Left kidney (tissue), 2 donors: ENCODE data around the gene METTL23. TPM values are rescaled to one million over a fixed set of nuclear protein-coding genes. Genes with fewer than 3 reads are reported as not detected.

Experiments used
- DNase-seq: peaks from one replicate; pipeline ENCODE4 v3.0.0-alpha.2; 2013
- polyA plus RNA-seq: library from polyadenylated mRNA; unstranded; fragments of 120-200 nt; gene quantifications from one replicate; pipeline ENCODE4 v1.2.1, GENCODE V29; 2013; ENCODE audit not compliant: insufficient read length

METTL23 gene
- polyA plus RNA-seq, 1 donor = 40.6 TPM

DNA sequence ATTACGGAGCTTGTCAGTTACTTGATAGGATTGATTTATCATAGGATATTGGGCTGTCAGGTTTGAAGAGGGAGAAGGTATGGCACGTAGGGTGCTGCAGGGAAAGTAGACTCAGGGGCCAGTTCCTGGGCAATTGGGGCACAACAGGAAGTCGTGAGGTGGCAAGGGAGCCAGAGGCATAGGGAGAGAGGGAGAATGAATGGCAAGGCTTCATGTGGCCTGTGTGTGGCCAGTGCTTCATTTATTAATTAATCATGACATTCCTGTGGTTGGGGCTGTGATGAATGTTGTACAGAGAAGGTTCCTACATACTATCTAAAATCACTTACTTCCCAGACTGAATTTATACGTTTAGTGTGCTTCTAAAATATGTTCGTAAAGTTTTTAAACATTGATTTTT is 30.6 kb downstream of the METTL23 start:
- DNase-seq = no peak

DNA sequence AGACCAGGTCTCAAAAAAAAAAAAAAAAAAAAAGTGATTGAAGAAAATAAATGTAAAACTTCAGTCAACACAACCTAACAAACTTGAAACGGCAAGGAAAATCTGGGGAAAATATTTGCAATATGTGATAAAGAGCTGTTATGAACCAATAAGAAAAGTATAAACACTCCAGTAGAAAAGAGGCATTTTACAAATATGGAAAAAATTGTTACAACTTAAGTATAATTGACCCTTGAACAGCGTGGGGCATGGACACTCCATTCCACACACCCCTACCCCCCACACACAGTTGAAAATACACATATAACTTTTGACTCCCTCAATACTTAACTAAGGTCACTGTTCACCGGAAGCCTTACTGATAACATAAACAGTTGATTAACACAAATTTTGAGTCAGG is 31.9 kb downstream of the METTL23 start:
- no peak for DNase-seq

DNA sequence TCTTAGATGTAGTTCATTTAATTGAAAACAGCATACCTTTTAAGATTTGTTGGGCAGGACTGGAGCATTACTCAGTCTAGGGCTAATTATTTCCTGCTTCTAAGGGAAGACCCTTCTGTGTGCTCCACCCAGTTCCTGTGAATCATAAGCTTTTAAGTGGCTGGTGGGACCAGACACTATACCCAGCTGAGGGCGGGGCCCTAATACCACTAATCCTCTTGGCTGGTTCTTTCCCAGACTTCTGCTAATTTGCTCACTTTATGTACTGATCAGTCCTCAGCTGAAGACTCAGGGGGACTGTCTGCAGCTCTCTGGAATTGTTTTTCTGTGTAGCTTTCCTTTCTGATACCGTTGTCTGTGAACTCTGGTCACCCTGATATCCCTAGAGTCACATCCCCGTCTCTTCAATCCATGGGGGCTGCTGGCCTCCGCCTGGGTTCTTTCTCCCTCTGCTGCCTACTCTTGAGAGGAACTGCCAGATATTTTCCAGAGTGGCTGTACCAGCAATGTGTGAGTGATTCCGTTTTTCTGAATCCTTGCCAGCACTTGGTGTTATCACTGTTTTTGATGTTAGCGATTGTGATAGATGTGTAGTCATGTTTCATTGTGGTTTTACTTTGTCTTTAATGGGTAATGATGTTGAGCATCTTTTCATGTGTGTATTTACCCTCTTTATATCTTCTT is 46.3 kb downstream of the METTL23 start:
- no peak for DNase-seq

DNA sequence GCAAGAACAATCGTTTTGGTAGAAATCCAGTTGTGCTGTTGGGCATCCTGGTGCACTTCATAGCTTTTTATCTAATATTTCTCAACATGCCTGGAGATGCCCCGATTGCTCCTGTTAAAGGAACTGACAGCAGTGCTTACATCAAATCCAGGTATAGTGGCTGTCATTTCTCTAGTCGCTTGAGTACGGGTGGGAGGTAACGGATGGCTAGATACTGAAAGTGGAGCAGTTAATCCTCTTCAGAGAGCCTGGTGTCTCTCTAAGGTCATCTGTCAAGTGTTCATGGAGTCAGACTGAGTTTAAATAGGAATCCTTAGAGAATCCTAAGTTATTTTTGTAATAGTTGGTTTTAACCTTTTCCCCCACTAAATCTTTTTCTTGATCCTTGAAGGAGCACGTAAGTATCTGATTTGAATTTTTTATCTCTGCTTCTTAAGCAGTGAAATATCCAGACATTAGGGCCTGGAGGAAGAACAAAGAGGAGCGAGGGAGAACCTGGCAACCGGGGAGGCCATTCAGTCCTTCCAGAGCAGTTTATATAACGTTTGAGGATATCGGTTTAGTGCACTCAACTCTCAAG is 48.5 kb downstream of the METTL23 start:
- DNase-seq = peak; percentile 27

DNA sequence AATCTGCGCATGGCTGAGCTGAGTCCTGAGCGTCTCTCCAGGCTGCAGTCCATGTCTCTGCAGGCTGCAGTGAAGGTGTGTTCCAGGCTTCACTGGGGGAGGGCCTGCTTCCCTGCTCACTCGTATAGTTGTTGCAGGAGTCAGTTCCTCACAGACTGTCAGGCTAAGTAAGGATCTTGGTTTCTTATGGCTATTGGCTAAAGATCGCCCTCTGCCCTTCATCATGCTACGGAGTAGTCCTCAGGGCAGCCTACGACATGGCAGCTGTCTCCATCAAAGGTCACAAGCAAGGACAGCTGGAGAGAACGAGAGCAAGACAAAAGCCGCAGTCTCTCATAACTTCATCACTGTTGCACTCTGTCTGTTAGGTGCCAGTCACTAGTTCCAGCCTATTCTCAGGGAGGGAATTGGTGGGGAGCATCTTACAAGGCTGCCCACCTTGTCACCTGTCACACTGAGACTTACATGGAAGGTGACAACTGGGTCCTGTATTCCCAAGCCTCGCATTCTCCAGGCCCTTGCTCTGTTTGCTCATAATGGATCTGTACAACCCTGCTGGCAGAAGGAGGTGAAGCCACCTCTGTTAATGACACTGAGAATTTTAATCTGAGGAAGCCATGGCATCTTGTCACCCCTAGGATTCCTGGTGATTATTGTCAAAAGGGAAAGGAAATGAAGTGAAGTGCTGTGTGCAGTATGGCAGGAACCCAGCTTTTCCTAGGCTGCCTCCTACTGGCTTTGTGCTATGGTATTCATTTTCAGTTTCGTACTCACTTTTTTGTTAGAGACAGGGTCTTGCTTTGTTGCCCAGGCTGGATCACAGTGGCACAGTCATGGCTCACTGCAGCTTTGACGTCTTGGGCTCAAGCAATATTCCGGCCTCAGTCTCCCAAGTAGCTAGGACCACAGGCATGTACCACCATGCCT is 54.7 kb downstream of the METTL23 start:
- DNase-seq = no peak

DNA sequence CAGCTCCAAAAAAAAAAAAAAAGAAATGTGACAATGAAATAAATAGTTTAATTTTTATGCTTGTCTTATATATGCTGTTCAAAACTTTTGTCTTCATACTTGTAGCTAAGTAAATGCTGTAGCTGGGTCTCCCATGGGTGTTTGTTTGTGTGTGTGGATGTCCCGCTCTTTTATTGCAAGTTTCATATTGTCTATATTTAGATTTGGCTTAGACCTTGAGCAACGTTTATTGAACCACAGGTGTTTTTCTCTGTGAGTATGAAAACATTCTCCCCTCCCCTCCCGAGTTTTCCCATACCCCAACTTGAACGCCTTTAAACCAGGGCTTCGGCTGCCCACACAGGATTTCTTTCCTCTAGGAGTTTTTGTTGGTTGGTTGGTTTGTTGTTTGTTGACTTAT is 56.5 kb downstream of the METTL23 start:
- DNase-seq = no peak

Other genes starting within 250 kb of the METTL23 start
- 6.8 TPM for gene RHBDF2, start 225.4 kb upstream of the METTL23 start, polyA plus RNA-seq
- 11.0 TPM for gene CYGB, start 189.1 kb upstream of the METTL23 start, polyA plus RNA-seq
- 3.7 TPM for gene PRCD, start 186.8 kb upstream of the METTL23 start, polyA plus RNA-seq
- 8.1 TPM for gene ST6GALNAC2, start 141.0 kb upstream of the METTL23 start, polyA plus RNA-seq
- 0.28 TPM for gene ST6GALNAC1, start 83.1 kb upstream of the METTL23 start, polyA plus RNA-seq
- gene MXRA7, start 15.9 kb upstream of the METTL23 start, polyA plus RNA-seq = 87.4 TPM
- 21.0 TPM for gene JMJD6, start 233 bp upstream of the METTL23 start, polyA plus RNA-seq
- gene SRSF2, start 10.5 kb downstream of the METTL23 start, polyA plus RNA-seq = 473 TPM
- 32.6 TPM for gene MFSD11, start 11.3 kb downstream of the METTL23 start, polyA plus RNA-seq
- gene MGAT5B, start 141.6 kb downstream of the METTL23 start, polyA plus RNA-seq = 1.5 TPM